HT1080 (cell line): Measurements from ENCODE around the gene CIT. TPM values are rescaled to one million over a fixed set of nuclear protein-coding genes. Genes with fewer than 3 reads are reported as not detected.

Experiments used
- DNase-seq: peaks from one replicate; pipeline ENCODE4 v3.0.0-alpha.2; 2015; ENCODE audit warnings: low read depth
- total RNA-seq: library from RNA; depleted of rRNA; stranded (reverse); fragments of >200 nt; shearing (Covaris generic); gene quantifications from 2 replicates; pipeline ENCODE4 v1.2.3, GENCODE V29; 2014

The CIT gene
- total RNA-seq, 1 experiment from 2014 or later = 29.9 TPM

DNA sequence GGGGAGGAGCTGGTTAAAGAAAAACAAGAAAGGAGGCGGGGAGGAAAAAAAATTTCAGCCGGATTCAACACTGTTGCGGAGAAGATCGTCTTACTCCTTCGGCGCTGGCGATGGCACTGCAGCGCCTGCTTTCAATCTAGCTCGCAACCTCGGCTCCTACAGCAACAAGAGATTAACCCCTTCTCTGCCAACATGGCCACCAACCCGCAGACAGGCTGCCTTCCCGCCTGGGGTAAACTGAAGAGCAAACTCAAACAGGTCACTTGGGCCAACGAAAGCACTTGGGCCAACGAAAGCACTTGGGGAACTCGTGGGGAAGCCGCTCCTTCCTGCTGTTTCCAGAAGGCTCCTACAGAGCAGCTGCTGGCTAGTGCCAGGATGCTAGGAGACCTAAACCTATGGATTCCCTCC lies 73.7 kb downstream of the CIT start:
- no peak for DNase-seq

DNA sequence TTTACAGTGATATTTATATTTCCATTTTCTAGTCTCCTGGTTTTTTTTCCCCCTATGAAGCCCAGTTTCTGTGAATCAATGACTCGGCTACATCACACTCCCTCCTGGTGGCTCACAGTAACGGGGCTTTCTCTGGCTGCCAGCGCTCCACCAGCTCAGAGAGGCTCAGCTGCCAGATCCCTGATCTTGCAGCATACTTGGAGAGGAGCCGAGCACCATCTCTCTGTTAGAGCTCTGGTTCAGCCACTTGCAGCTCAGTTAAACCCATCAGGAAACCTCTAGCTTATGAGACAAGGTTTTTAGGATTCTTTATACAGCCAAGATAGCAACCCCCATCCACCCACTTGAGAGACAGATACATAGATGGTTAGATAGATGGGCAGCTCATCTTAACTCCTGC lies 74.6 kb downstream of the CIT start:
- DNase-seq = no peak

DNA sequence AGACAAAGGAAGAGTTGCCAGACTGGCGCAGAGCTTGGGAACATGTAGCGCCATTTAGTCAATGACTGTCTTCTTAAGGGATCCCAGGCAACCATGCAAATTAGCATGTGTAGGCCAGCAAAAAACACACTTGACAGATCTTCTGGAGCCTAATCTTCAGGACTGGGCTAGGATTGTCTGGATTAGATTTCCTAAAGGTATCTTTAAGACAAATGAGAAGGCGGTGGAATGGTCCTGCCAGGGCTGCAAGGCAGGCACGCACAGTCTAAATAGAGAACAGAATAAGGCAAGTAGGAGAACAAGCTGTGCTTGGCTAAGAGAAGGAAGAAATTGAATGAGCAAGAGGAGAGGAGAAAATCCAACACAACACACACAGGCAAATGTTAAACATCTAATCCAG lies 80.0 kb downstream of the CIT start:
- no peak for DNase-seq

DNA sequence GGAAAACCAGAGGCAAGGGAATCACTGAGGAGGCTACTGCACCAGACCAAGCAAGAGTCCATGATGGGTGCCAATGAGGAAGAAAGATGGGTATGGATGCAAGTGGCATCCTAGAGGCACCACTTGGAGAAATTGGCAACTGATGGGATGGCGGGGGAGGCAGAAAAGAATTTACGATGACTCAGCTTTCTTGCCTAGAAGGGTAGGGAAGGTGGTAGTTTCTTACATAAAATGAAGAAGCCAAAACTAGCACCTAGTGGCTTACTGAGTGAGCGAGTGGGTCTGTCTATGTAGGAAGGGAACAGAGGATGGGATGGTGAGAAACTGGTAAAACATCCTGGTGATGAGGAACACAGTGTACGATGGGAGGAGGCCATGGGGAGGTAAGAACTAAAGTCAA lies 80.8 kb downstream of the CIT start:
- no peak for DNase-seq

DNA sequence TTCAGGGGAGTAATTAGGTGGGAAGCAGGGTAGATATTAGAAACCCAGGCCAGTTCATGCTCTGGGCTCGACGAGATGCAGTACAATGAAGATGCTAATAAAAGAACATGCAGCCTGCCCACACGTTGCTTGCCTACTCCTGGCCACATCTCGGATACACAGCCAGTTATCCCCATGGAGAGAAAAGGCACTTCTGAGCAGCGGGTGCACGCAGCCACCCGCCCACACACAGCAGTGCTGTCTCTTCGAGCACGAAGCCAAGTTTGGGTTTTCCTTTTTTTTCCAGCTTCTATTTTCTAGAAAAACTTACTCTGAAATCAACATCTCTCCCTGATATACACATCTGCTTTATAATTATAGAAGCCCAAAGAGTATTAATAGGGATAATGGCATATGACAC lies 85.7 kb downstream of the CIT start:
- no peak for DNase-seq

DNA sequence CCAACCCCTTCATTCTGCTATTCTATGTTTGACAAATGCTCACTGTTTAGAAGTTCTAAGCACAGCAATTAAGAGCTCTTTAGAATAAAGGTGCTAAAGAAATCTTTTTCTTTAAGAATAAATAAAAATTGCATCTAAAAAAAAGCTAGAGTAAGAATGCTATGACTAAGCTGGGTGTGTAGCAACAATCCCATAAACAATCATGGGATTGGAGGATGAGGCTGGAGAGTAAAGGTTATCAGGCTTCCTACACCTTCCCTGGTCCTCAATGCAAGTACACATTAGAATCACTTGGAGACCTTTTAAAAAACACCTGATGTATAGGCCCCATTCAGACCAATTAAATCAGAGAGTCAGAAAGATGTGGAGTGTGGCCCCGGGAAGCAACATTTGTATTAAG lies 88.3 kb downstream of the CIT start:
- DNase-seq = no peak

DNA sequence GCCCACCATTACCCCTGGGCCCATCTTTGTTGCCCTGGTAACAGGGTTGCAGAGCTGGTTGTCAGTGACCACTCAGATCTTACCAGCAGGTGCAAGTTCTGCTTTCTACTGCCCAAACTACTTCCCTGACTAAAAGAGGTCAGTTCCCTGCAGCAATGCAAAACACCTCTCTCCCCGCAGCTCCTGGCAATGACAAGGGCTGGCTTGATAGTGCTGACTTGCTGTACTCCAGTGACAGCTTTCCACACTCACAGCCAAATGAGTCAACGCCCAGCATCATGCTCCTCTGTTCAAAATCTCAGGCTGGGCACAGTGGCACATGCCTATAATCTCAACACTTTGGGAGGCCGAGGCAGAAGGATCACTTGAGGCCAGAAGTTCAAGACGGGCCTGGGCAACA lies 90.6 kb downstream of the CIT start:
- DNase-seq = no peak

DNA sequence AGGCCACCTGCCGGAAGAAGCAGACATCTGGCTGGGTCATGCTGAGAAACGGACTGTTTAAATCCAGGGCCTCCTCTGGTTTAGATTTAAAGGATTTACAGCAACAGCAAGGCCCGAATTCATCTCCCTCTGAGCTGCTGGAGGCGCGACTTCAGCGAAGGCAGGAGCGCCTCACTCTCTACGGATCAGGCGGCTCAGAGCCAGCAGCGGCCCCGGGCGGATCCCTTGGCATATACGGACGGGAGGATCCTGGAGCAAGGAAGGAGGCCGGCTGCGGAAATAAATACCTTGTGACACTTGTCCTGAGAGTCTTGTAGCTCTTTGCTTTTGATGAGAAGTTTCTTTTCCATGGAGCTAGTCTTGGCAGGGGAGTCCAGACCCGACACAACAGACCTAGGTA lies 92.4 kb downstream of the CIT start:
- DNase-seq = no peak

DNA sequence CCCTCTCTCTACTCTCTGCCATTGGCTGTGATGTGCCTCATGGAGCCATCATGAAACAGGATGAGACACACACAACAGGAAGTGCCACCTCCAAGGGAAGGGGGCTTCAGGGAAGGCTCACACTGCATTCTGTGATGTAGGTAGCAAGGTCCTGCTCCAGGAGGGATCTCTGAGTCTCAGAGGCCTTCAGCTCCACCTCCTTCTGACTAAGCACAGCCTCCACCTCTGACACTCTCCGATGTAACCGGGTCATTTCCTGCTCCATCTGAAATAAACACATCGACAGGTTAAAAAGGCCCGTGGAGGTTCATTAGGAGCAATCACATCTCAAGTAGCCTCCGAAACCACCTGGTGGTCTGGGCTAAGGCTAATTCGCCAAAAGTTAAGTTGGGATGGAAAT lies 93.3 kb downstream of the CIT start:
- DNase-seq = peak; percentile 5

DNA sequence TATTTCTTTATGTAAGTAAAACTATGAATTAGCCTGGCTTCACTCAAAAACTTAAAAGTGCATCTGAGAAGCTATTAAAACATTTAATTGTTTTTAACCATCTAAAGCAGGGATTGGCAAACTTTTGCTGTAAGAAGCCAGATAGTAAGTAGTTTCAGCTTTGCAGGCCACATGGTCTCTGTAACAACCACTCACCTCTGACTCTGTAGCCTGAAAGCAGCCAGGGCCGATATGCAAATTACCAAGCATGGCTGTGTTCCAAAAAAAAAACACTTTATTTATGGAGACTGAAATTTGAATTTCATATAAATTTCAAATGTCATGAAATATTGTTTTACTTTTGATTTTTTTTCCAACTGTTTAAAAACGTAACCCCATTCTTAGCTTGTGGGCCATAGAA lies 95.3 kb downstream of the CIT start:
- DNase-seq = no peak

DNA sequence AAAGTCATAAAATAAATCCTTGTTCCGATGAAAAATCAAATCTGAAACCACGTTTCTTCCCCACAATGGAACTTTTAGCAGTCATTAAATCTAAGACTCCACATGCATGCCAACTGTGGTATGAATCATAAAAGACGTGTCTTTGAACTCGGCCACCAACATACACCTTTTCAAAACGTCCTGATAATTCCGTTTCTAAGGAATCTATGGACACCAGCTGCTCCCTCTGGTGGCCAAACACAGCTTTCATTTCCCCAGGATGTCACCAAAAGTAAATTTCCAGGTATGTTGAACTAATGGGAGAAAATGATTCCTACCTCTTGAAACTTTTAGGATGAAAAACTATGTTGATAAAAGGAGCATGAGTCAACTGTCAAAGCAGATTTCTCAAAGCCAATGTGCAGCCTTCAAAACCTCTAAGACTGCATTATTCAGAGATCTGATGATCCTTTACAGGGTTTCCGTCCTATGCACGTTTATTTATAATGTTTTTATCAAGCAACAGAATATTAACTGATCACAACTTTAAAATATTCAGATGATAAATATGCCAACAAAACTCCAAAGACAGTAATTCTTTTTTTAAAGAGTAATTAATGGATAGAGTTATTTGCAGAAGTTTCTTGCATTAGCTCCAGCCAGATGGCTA lies 96.2 kb downstream of the CIT start:
- DNase-seq = peak; percentile 45

DNA sequence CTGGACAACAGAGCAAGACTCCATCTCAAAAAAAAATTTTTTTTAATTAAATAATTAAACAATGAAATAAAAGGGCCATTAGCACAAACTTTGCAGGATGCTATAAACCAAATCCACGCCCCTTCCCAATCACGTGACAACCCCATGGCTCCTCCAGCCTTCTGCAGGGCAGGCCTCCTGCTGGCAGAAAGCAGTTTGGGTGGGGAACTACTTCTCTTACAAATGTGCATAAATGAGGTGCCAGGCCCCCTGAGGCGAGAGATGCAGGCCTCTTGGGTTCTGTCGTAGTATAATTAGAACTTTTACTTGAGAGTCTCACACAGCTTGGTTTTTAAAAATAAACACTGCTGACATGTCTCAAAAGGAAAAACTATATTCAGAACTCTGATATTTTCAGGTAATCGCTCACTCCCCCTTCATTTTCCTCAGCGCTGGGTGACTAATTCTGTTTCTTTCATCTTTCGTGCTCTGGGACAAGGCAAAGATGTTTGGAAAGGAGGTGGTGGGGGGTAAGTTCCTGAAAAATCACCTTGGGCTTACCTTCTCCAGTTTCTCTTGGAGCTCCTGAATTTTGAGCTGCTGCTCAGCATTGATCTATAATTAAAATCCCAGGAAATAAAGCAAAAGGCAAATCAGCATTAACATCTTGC lies 101.7 kb downstream of the CIT start:
- no peak for DNase-seq

DNA sequence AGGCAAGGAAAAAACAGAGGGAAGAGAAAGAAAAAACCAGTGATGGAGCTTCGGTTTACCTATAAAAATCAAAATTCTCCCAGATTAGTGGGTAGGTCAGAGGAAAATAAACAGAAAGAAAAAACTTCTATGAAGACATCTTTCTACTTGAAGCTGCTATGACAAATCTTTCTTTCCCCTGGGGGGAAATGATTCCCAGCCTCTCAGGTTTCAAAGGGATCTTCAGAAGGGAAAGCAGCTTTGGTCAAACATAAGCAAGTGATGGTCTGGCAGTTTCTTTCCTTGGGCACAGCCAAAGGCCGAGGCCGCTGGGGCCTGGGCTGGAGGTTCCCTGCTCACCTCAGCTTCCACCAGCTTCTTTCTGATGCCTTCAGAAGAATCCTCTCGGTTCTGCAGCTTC lies 104.7 kb downstream of the CIT start:
- no peak for DNase-seq

DNA sequence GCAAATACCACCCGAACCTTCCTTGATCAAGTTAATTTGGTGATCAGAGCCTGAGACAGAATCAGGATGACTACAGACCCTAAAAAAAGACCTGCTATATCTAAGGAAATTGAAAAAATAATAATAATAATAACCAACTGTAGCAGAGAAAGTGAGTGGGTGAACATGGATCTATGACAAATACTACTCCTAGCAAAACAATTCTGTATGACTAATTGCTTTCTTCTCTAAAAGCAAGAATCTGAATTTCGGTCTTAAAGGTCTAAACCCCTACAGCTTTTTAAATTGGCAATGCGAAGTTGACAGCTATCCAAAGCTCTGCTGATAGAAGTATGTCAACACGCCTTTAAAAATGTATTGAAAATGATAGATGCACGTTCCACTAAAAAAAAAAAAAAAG lies 107.0 kb downstream of the CIT start:
- no peak for DNase-seq

DNA sequence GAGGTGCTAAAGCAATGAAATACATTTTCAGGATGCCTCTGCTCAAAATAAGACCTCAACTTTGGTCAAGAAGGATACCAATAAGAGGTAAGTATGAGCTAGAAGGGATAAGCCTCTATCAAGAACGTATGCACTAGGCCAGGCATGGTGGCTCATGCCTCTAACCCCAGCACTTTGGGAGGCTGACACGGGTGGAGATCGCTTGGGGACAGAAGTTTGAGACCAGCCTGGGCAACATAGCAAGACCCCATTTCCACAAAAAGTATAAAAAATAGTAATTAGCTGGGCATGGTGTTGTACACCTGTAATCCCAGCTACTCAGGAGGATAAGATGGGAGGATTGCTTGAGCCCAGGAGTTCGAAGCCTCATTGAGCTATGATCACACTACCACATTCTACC lies 114.5 kb downstream of the CIT start:
- DNase-seq = no peak

DNA sequence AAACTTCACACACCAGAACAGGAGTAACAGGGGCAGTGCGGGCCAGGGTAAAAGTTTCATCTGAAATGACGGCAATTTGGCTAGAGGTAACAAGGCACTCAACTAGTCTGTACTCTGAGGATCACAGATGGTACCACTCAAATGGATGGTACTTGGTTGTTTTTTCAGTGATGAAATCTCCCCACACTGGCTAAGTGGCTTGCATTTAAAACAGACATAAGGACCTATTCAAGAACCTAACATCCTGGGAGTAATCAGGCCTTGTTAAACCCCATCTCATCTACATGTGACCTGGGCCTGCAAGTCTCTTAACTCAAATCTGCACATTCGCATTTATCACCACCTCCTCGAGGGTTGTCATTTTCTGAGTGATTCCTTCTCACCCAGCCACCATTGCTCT lies 118.4 kb downstream of the CIT start:
- no peak for DNase-seq

DNA sequence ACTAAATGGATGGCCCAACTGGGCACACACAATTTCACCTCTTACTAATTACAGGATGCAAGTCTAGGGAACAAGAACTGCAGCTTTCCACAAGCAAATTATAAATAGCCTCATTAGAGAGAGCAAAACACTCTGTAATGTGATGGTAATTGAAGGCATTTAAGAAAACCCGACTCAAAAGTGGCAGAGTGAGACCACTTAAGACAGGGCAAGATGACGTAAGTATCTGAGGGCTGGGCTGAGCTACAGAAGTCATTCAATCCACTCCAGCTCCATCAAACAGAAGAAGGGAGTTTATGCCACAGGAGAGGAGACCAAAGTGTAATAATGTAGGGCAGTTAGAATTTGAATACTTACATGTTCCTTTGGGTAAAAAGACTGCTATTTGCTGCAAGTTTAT lies 118.9 kb downstream of the CIT start:
- no peak for DNase-seq

DNA sequence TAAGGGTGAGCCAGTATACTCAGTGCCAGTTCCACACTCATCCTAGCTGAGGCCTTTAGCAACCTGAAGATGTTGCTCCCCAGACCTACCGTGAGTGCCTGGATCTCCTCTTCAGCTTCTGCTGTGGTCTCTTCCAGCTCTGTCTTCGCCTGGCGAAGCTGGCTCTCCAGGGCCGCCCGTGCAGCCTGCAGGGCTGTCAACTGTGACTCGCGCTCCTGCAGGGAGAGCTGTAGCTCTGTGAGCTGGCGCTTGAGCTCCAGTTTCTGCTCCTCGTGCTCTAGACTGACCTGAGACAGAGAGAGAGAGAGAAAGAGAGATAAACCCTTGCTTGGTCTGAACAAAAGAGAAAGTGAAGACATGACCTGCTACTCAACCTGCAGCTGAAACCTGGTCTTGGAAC lies 125.2 kb downstream of the CIT start:
- no peak for DNase-seq

DNA sequence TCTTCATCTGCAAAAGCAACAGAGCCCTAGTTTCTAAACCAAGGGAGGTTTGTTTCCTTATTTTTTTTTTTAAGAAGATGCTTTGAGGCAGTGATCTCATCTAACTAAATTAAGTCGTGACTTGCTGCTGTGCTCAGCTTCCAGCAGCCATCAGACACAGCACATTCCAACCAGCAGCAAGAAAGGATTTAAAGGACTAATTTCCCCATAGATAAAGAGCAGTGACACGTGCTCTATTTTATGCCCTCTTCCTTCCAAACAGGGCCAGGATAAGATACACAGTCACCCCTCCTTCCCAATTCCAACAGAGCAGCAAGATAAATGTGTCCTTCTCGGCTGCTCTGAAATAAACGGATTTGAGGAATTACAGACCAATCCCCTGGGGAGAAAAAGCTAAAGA lies 127.5 kb downstream of the CIT start:
- no peak for DNase-seq

DNA sequence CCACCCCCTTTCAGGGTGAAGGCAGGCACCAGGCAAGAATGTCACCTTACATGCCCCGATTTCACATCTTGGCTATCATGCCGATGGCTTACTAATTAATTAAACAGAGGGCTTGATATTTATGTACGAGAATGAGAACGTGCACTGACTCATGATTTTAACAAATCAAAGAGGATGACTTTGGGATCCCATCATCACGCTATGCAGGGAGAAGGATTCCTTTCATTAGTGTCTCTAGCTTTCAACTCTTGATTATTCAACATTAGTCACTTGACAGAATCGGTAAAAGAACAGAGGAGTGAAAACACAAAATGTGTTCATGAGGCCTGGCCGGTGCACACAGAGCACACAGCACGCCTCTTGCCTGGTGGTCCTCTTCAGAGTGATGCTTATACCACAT lies 128.6 kb downstream of the CIT start:
- no peak for DNase-seq

DNA sequence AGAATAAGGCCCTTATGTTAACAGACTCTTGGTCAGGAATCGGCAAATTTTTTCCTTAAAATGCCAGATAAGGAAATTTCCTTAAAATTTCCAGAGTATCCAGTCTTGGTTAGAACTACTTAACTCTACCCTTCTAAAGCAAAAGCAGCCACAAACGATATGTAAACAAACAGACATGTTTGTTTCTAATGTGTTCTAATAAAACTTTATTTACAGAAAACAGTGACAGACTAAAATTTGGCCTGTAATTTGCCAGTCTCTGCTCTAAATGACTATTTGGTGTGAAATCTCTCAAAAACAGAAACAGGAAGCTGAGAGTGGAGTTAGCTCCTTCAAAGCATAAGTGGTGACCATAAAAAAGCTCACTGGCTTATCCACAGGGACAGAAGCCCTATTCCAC lies 131.0 kb downstream of the CIT start:
- no peak for DNase-seq

DNA sequence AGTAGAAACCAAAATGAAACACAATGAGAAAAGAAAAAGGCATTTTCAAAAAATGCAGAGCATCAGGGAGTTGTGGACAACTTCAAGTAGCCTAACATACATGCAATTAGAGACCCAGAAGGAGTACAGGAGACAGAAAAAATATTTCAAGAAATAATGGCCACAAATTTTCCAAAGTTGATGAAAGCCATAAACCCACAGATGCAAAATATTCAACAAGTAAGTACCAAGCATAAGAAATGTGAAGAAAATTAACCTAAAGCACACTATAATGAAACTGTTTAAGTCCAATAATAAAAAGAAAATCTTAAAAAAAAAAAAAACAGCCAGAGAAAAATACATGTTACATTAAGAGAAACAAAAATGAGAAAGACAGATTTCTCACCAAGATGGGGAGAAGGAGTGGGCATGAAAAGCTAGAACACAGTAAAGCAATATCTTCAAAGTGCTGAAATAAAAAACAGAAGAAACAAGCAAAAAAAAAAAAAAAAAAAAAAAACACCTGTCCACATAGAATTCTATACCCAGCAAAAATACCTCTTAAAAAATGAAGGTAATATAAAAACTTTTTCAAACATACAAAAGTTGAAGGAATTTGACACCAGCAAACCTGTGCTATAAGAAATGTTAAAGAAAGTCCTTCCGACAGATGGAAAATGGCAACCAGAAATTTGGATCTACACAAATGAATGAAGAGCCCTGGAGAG lies 132.1 kb downstream of the CIT start:
- no peak for DNase-seq

DNA sequence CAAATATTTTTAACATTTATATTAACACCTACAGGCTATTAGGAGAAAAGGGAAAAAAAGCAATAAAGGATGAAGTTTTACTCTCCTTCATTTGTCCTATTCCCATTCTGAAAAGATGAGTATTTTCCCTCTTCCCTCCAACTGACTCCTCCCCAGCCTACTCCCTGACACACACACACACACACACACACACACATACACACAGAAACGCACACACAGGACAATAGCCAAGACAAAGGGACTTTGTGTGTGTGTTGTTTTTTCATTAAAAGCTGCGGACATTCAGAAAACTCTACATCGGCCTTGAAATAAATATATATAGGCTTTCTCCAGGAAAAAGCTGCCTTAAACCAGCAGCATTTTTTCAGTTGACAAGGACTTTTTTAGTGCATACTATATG lies 134.4 kb downstream of the CIT start:
- no peak for DNase-seq
